GM19238 (cell line): ENCODE results near the gene RBBP4.
"Not testable (repeated sequence)": the region's sequence is repeated elsewhere in the genome, so short reads cannot be mapped to it uniquely, and the experiment has no call there.

ENCODE experiments used
- DNase-seq: peaks from one replicate; pipeline ENCODE4 v3.0.0; 2011; ENCODE audit warnings: low spot score; ENCODE audit not compliant: insufficient read length

The RBBP4 gene

GRCh38 chr1:32693455-32694174, 42.6 kb downstream of the RBBP4 start:
- DNase-seq, result no peak

- DNase-seq, result no peak
Observed at GRCh38 chr1:32695098-32695904, 44.3 kb downstream of the RBBP4 start.

GRCh38 chr1:32696041-32696440, 45.0 kb downstream of the RBBP4 start:
- DNase-seq, result no peak

- DNase-seq, result not testable (repeated sequence)
Observed at GRCh38 chr1:32696996-32697395, 46.0 kb downstream of the RBBP4 start.

- no peak for DNase-seq
Observed at GRCh38 chr1:32701421-32701911, 50.5 kb downstream of the RBBP4 start.

- DNase-seq, result no peak
Observed at GRCh38 chr1:32701951-32702598, 51.1 kb downstream of the RBBP4 start.

GRCh38 chr1:32702599-32703478, 51.8 kb downstream of the RBBP4 start, which contains the start of gene SYNC:
Gene SYNC, minus strand, starts transcription at chr1:32702770. Its CDS starts 110 bp downstream, at chr1:32702660.
- DNase-seq, result no peak

GRCh38 chr1:32703479-32704291, 52.7 kb downstream of the RBBP4 start:
- no peak for DNase-seq

GRCh38 chr1:32705516-32705915, 54.5 kb downstream of the RBBP4 start:
- no peak for DNase-seq

- DNase-seq, result no peak
Observed at GRCh38 chr1:32706491-32706890, 55.5 kb downstream of the RBBP4 start.

- no peak for DNase-seq
Observed at GRCh38 chr1:32709075-32709474, 58.1 kb downstream of the RBBP4 start.

GRCh38 chr1:32709476-32709875, 58.5 kb downstream of the RBBP4 start:
- DNase-seq, result no peak

GRCh38 chr1:32711221-32711620, 60.2 kb downstream of the RBBP4 start:
- DNase-seq, result not testable (repeated sequence)

GRCh38 chr1:32713081-32713480, 62.1 kb downstream of the RBBP4 start:
- no peak for DNase-seq

- DNase-seq, result no peak
Observed at GRCh38 chr1:32714277-32714676, 63.3 kb downstream of the RBBP4 start.

GRCh38 chr1:32715901-32716311, 64.9 kb downstream of the RBBP4 start:
- DNase-seq, result no peak

- DNase-seq, result peak; percentile 63
Observed at GRCh38 chr1:32716312-32717148, 65.5 kb downstream of the RBBP4 start.

- no peak for DNase-seq
Observed at GRCh38 chr1:32717503-32717902, 66.5 kb downstream of the RBBP4 start.

- no peak for DNase-seq
Observed at GRCh38 chr1:32718036-32718435, 67.0 kb downstream of the RBBP4 start.
